ENCODE measurements around the gene CAB39L. TPM values are rescaled to one million over a fixed set of nuclear protein-coding genes. Genes with fewer than 3 reads are reported as not detected.

CAB39L gene
- total and polyA plus RNA-seq, 2 of the 4 experiments (the other 2 are of a cell fraction) = 8.5 to 16.7 TPM

DNA sequence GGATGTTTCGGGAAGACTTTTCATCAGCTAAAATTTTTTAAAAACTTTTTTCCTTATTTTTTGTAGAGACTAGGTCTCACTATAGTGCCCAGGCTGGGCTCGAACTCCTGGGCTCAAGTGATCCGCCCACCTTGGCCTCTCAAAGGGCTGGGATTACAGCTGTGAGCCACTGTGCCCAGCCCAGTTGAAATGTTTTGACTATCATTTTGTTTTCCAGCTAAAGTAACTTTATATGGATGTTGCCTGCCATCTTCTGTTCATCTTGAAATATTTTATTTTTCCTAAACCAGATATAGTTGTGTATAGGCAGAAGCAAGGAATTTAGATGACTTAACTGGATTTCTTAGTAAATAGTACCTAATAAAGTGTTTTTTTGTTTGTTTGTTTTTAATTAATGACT lies 7.0 kb downstream of the CAB39L start:
- Histone ChIP-seq H3K4me2 (ENCODE audit: low read depth, low read length) (no peak overlapping the region), H3K4ac (ENCODE audit: low read depth, low read length) (no peak overlapping the region), H4K91ac (ENCODE audit: insufficient read depth, low read depth, low read length) (no peak overlapping the region), H4K8ac (ENCODE audit: low read depth in 2 of 2, low read length in 2 of 2) (no peak overlapping the region; a peak in 1 of 4 replicates), H3K18ac (ENCODE audit: low read depth, low read length) (no peak overlapping the region; the same call in 1 of the 2 replicates), H4K5ac (ENCODE audit: low read depth, low read length) (no peak overlapping the region), H2AK5ac (ENCODE audit: low read depth, low read length) (no peak overlapping the region), H3K4me3 (ENCODE audit: insufficient read depth, low read depth, low read length) (no peak overlapping the region), H3K56ac (ENCODE audit: extremely low read depth, insufficient read depth, low read length) (no peak overlapping the region), H3K9ac (ENCODE audit: low read depth, low read length) (no peak overlapping the region), H3K36me3 (ENCODE audit: control insufficient read depth, insufficient read depth, low read length) (peaks cover 4% of the 10 kb centered on the region; the same call in 1 of the 2 replicates), H2BK120ac (ENCODE audit: low read depth, low read length) (no peak overlapping the region), H3K9me1 (ENCODE audit: insufficient read depth, low read length) (0 out of 2 replicates have a peak, but pooled peaks cover 4% of the 10 kb centered on the region), H2BK15ac (ENCODE audit: low read depth, low read length) (0 out of 3 replicates have a peak overlapping the region, but pooled peaks have one; percentile 25), H3K27ac (ENCODE audit: insufficient read depth, low read length) (no peak overlapping the region), H3K4me1 (ENCODE audit: control insufficient read depth, insufficient read depth, low read length) (peaks cover 2% of the 10 kb centered on the region; the same call in 1 of the 2 replicates), H3K14ac (replicated peaks; ENCODE audit: low read depth, low read length) (no peak overlapping the region), H3K79me1 (ENCODE audit: low read depth in 1 of 2, low read length in 2 of 2) (peaks cover 20 to 24% of the 10 kb centered on the region in 2 experiments), H3K9me3 (ENCODE audit: control insufficient read depth, insufficient read depth, low read length) (no peaks in the 10 kb centered on the region), H3K27me3 (ENCODE audit: control insufficient read depth, insufficient read depth, low read length) (no peaks in the 10 kb centered on the region), H4K20me1 (ENCODE audit: insufficient read depth, low read length) (no peaks in the 10 kb centered on the region), H2AK9ac (replicated peaks; ENCODE audit: low read depth, low read length, poor library complexity) (no peak overlapping the region), H2BK20ac (ENCODE audit: low read depth, low read length) (no peak overlapping the region), H3K23ac (ENCODE audit: low read depth, low read length) (no peak overlapping the region), H2AFZ (replicated peaks; ENCODE audit: low read length, poor library complexity) (no peak overlapping the region), H2BK5ac (ENCODE audit: low read depth, low read length, poor library complexity, severe bottlenecking) (no peak overlapping the region)
- no CpG with 5 or more reads among the region's 3 CpGs for WGBS, 2 experiments (ENCODE audit: extremely low coverage in 2 of 2, insufficient read length in 1 of 2)
- ChIA-PET POLR2A (ENCODE audit: unreplicated experiment) (interaction anchor here (0.6 to 1.0 kb wide), 3 partner anchors 123 to 1133 kb away, joined by 4 to 19 read pairs (median 6); no protein-coding TSS in a partner anchor), CTCF (interaction anchor here (0.7 to 2.1 kb wide), 6 partner anchors 31 to 236 kb away, joined by 3 to 5 read pairs (median 3); no protein-coding TSS in a partner anchor)
- TF ChIP-seq RAD21 (IDR thresholded peaks at IDR 0.05; ENCODE audit: low read length) (peak; percentile 62), SMC3 (IDR thresholded peaks at IDR 0.05; ENCODE audit: low read depth, low read length) (peak; percentile 71), POLR2A (IDR thresholded peaks at IDR 0.05; ENCODE audit: low read depth, low read length) (no peak)
- TF ChIP-seq, protein P1, sequence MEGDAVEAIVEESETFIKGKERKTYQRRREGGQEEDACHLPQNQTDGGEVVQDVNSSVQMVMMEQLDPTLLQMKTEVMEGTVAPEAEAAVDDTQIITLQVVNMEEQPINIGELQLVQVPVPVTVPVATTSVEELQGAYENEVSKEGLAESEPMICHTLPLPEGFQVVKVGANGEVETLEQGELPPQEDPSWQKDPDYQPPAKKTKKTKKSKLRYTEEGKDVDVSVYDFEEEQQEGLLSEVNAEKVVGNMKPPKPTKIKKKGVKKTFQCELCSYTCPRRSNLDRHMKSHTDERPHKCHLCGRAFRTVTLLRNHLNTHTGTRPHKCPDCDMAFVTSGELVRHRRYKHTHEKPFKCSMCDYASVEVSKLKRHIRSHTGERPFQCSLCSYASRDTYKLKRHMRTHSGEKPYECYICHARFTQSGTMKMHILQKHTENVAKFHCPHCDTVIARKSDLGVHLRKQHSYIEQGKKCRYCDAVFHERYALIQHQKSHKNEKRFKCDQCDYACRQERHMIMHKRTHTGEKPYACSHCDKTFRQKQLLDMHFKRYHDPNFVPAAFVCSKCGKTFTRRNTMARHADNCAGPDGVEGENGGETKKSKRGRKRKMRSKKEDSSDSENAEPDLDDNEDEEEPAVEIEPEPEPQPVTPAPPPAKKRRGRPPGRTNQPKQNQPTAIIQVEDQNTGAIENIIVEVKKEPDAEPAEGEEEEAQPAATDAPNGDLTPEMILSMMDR (conservative IDR thresholded peaks at IDR 0.05; ENCODE audit: low read depth, low read length) = peak; percentile 54
- in situ Hi-C loops (cut with MboI; ENCODE audit: low sequenced_read_pairs) = no loop called here
- no TSS peak for BruUV-seq (replicated peaks)
- ATAC-seq (ENCODE audit: low read depth) (peak; percentile 78), DNase-seq (peak; percentile 73)
- dilution Hi-C loops (cut with HindIII; ENCODE audit: low sequenced_read_pairs, unreplicated experiment) = no loop called here
- intact Hi-C loops (cut with micrococcal nuclease) = loop anchor here (1.0 kb wide), 1 partner anchor 136 kb away; no protein-coding TSS in a partner anchor
